NCI-H526 treated with DMSO at 0.1 percent for 48 hours (cell line): ENCODE data around the gene OVOL2.

Experiments used
- DNase-seq: peaks from one replicate; lab custom pipeline; 2025; lab: John Stamatoyannopoulos, UW

Gene OVOL2

DNA sequence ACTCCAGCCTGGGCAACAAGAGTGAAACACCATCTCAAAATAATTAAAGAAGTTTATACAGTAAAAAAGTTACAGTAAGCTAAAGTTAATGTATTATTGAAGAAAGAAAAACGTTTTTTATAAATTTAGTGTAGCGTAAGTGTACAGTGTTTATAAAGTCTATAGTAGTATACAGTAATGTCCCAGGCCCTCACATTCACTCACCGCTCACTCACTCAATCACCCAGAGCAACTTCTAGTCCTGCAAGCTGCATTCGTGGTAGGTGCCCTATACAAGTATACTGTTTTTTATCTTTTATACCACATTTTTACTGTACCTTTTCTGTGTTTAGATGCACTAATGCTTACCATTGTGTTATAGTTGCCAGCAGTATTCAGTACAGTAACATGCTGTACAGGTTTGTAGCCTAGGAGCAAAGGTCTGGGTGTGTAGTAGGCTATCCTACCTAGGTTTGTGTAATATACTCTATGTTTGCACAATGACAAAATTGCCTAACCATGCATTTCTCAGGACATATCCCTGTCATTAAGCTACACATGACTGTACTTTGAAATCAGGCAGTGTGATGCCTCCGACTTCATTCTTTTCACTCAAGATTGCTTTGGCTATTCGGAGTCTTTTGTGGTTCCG lies 72.2 kb downstream of the OVOL2 start:
- DNase-seq, result no peak

DNA sequence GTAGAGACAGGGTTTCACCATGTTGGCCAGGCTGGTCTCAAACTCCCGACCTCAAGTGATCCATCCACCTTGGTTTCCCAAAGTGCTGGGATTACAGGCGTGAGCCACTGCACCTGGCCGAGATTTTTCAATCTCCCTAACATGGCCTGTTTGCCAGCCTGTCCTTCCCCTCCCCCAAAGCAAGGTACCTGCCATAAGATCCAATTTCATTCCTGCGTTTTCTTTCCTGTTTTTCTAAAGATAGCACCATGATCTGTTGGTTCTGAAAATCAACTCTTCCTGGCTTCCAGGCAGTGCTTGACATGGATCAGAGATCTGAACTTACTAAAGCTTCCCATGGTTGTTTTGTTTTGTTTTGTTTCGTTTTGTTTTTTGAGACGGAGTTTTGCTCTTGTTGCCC lies 81.4 kb downstream of the OVOL2 start:
- no peak for DNase-seq
